ENCODE results near the gene FIGN. TPM values are rescaled to one million over a fixed set of nuclear protein-coding genes. Genes with fewer than 3 reads are reported as not detected.
A peak's percentile ranks its signal among the peaks of the same experiment; 100 is the strongest.

The FIGN gene
- total RNA-seq, 4 donors from 2014 or later = 5.8 to 12.0 (median 11.1) TPM

- DNase-seq (ENCODE audit: extremely low spot score) = no peak
- Histone ChIP-seq H3K36me3 (no peaks in the 10 kb centered on the region), H3K4me3 (no peak overlapping the region), H3K27ac (replicated peaks in 1 of 4) (peak overlapping the region; percentile 4 to 50 (median 36)), H3K9me3 (no peaks in the 10 kb centered on the region), H3K27me3 (no peaks in the 10 kb centered on the region), H3K4me1 (peaks cover 15 to 83% (median 49%) of the 10 kb centered on the region in 4 donors)
- 64% methylated on average over 1 of the region's 2 CpGs for WGBS
- intact Hi-C loops (cut with DNase I) = no loop called here
- TF ChIP-seq EP300 (IDR thresholded peaks at IDR 0.05) (no peak), CTCF (IDR thresholded peaks at IDR 0.05) (no peak), POLR2A (IDR thresholded peaks at IDR 0.05; ENCODE audit: low read depth) (no peak), POLR2AphosphoS5 (IDR thresholded peaks at IDR 0.05) (no peak)
These were observed 77.3 kb downstream of the FIGN start for GRCh38 chr2:163658556-163658955.

GRCh38 chr2:163657281-163657656 lies 78.5 kb downstream of the FIGN start:
- no peaks in the 10 kb centered on the region for H3K36me3 ChIP-seq
- no peaks in the 10 kb centered on the region for H3K27me3 ChIP-seq
- H3K9me3 ChIP-seq = no peaks in the 10 kb centered on the region
- H3K4me1 ChIP-seq = peaks cover 12 to 70% (median 46%) of the 10 kb centered on the region in 4 donors
- no peak for DNase-seq (ENCODE audit: extremely low spot score)
- TF ChIP-seq POLR2AphosphoS5 (IDR thresholded peaks at IDR 0.05) (no peak), EP300 (IDR thresholded peaks at IDR 0.05) (no peak), POLR2A (IDR thresholded peaks at IDR 0.05; ENCODE audit: low read depth) (no peak), CTCF (IDR thresholded peaks at IDR 0.05) (no peak)
- intact Hi-C loops (cut with DNase I) = no loop called here
- WGBS = 70% methylated on average over 3 of the region's 3 CpGs
- no peak overlapping the region for H3K4me3 ChIP-seq
- H3K27ac ChIP-seq (replicated peaks in 1 of 4) = no peak overlapping the region

- TF ChIP-seq POLR2AphosphoS5 (IDR thresholded peaks at IDR 0.05) (no peak), EP300 (IDR thresholded peaks at IDR 0.05) (no peak), POLR2A (IDR thresholded peaks at IDR 0.05; ENCODE audit: low read depth) (no peak), CTCF (IDR thresholded peaks at IDR 0.05) (no peak)
- H3K36me3 ChIP-seq = no peaks in the 10 kb centered on the region
- no peak for DNase-seq (ENCODE audit: extremely low spot score)
- H3K9me3 ChIP-seq = no peaks in the 10 kb centered on the region
- intact Hi-C loops (cut with DNase I) = no loop called here
- peaks cover 9 to 65% (median 41%) of the 10 kb centered on the region in 4 donors for H3K4me1 ChIP-seq
- H3K27ac ChIP-seq (replicated peaks in 1 of 4) = no peak overlapping the region
- H3K27me3 ChIP-seq = no peaks in the 10 kb centered on the region
- 59% methylated on average over 2 of the region's 2 CpGs for WGBS
- no peak overlapping the region for H3K4me3 ChIP-seq
These were observed 79.1 kb downstream of the FIGN start for GRCh38 chr2:163656622-163657280.

GRCh38 chr2:163655667-163656066 lies 80.1 kb downstream of the FIGN start:
- TF ChIP-seq CTCF (IDR thresholded peaks at IDR 0.05) (no peak), POLR2AphosphoS5 (IDR thresholded peaks at IDR 0.05) (no peak), EP300 (IDR thresholded peaks at IDR 0.05) (no peak), POLR2A (IDR thresholded peaks at IDR 0.05; ENCODE audit: low read depth) (no peak)
- no peak for DNase-seq (ENCODE audit: extremely low spot score)
- intact Hi-C loops (cut with DNase I) = no loop called here
- 54% methylated on average over 2 of the region's 2 CpGs for WGBS
- Histone ChIP-seq H3K27ac (replicated peaks in 1 of 4) (no peak overlapping the region), H3K4me3 (no peak overlapping the region), H3K9me3 (no peaks in the 10 kb centered on the region), H3K27me3 (no peaks in the 10 kb centered on the region), H3K4me1 (peaks cover 9 to 59% (median 38%) of the 10 kb centered on the region in 4 donors), H3K36me3 (no peaks in the 10 kb centered on the region)

GRCh38 chr2:163652751-163653150 lies 83.1 kb downstream of the FIGN start:
- 55% methylated on average over 2 of the region's 2 CpGs for WGBS

More at GRCh38 chr2:163652751-163653150, 83.1 kb downstream of the FIGN start:
- Histone ChIP-seq H3K27me3 (no peaks in the 10 kb centered on the region), H3K27ac (replicated peaks in 1 of 4) (no peak overlapping the region), H3K4me1 (peaks cover 16 to 37% (median 19%) of the 10 kb centered on the region in 4 donors), H3K36me3 (no peaks in the 10 kb centered on the region), H3K9me3 (no peaks in the 10 kb centered on the region), H3K4me3 (no peak overlapping the region)
- intact Hi-C loops (cut with DNase I) = no loop called here
- TF ChIP-seq EP300 (IDR thresholded peaks at IDR 0.05) = no peak
- no peak for TF ChIP-seq CTCF (IDR thresholded peaks at IDR 0.05)
- no peak for TF ChIP-seq POLR2A (IDR thresholded peaks at IDR 0.05; ENCODE audit: low read depth)
- no peak for TF ChIP-seq POLR2AphosphoS5 (IDR thresholded peaks at IDR 0.05)
- DNase-seq (ENCODE audit: extremely low spot score) = no peak
